ENCODE results near the gene CBX3.

GRCh38 chr7:26181474-26182227, 19.9 kb upstream of the CBX3 start:
- TF ChIP-seq POLR2A (IDR thresholded peaks at IDR 0.05) = no peak
- TF ChIP-seq, protein P1, sequence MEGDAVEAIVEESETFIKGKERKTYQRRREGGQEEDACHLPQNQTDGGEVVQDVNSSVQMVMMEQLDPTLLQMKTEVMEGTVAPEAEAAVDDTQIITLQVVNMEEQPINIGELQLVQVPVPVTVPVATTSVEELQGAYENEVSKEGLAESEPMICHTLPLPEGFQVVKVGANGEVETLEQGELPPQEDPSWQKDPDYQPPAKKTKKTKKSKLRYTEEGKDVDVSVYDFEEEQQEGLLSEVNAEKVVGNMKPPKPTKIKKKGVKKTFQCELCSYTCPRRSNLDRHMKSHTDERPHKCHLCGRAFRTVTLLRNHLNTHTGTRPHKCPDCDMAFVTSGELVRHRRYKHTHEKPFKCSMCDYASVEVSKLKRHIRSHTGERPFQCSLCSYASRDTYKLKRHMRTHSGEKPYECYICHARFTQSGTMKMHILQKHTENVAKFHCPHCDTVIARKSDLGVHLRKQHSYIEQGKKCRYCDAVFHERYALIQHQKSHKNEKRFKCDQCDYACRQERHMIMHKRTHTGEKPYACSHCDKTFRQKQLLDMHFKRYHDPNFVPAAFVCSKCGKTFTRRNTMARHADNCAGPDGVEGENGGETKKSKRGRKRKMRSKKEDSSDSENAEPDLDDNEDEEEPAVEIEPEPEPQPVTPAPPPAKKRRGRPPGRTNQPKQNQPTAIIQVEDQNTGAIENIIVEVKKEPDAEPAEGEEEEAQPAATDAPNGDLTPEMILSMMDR (IDR thresholded peaks at IDR 0.05 in 4 of 5, conservative IDR thresholded peaks at IDR 0.05 in 1 of 5) = no peak
